NOMO-1 treated with dmso at 0.1 percent for 144 hours (cell line): ENCODE data around the gene CABCOCO1.

ENCODE experiments used
- DNase-seq: peaks from one replicate; lab custom pipeline; 2025; ENCODE audit not compliant: unreplicated experiment; lab: John Stamatoyannopoulos, UW

The CABCOCO1 gene

GRCh38 chr10:61784354-61785133 is 121.8 kb downstream of the CABCOCO1 start:
- no peak for DNase-seq

- DNase-seq: no peak
Measured at GRCh38 chr10:61785473-61786105, 122.9 kb downstream of the CABCOCO1 start.

DNA sequence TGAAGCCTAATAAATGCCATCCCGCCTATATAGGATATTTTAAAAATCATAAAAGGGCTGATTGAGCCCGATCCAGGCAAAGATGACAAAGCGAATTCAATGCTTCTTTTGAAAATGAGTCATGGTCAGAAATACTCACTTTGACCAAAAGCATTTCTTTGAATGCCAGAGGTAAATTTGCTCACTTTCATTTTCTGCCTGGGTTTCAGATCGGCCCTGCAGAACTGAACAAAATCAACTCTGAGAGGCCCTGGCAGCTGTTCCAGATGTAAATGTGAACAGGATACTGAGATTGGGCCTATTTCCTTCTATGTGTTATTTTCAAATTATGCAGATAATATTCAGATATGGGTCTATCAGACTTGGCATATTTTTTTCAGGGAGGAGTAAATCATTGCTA is 124.0 kb downstream of the CABCOCO1 start:
- no peak for DNase-seq

- DNase-seq: no peak
Measured at GRCh38 chr10:61787170-61787569, 124.4 kb downstream of the CABCOCO1 start.

GRCh38 chr10:61789031-61789430 is 126.3 kb downstream of the CABCOCO1 start:
- no peak for DNase-seq

- no peak for DNase-seq
Measured at GRCh38 chr10:61791216-61791615, 128.5 kb downstream of the CABCOCO1 start.

DNA sequence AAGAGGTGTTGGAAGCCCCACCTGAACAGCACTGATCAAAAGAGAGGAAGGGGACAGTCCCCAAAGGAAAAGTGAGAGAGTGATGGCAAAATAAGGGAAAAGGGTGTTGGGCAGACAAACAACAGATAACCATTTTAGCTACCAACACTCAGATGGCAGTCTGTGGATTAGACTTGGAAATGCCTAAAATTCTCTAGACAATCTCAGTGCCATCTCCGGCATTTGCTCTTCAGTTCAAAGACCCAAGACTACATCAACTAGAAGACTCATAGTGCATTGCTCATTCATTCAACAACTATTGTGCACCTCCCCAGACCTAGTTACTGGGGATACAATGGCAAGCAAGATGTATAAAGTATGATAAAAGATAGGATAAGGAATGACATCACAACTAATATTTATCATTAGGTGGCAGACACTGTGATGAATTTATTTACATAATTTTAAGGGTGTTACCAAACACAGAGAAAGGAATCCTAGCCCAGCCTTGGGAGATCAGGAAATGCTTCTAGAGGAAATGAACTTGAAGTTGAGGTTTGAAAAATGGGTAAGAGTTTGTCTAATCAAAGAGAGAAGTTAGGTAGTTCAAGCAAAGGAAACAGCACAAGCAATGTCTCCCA is 129.5 kb downstream of the CABCOCO1 start:
- no peak for DNase-seq

DNA sequence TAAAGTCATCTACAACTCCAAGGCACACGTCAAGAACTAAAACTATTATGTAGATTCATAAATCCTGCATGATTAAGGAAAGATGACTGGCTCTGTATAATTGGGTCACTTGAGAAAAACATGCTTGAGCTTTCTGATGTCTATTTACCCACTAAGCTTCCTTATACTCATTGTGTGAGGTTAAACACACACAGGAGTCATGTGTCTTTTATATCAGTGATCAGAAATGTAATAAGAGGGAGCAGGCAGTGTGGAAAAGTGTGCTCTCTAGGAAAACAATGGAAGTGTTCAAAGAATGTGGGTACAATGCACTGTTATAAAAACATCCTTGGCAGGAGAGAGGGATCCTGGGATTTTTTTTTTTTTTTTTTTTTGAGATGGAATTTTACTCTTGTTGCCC is 130.2 kb downstream of the CABCOCO1 start:
- no peak for DNase-seq

DNA sequence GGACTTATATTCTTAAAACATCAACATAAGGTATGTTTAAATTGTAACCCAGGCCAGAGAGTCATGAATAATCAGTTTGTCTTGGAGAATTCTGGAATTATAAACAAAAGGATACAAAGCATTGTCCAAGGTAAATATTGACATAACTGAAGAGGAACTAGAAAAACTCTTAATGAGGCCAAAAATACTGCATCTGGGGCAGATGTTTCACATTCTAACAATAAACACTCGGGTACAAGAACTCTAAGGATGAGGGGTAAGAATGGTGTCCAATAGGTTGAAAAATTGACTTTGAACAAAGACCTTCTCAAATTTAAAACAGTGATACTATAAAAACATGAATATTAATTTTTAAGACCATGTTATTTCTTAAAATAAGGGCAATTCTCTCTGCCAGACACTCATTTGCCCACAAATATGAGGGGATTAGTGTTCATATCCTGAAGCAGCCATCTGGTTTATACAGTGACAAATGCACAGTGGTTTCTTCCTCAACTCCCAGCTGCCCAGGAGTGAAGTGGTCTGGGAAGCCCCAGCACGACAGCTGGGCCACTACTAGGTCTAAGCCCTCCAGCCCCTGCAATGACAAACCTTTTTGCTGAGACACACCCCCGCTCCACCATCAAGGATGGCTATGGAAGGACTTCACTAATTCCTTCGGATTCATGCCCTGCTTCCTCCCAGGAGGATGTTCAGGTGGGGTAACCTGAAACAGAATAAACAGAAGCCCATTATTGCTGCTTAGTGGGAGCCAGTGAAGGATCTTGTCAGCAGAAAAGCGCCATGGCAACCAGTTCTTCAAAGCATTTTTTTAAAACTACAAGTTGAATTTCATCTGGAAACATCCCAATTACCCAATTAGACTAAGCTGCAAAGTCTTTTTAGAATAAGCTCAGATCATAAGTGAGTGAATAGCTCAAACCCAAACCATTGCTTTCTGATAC is 131.3 kb downstream of the CABCOCO1 start:
- DNase-seq: no peak

- DNase-seq: no peak
Measured at GRCh38 chr10:61795147-61795546, 132.4 kb downstream of the CABCOCO1 start.

DNA sequence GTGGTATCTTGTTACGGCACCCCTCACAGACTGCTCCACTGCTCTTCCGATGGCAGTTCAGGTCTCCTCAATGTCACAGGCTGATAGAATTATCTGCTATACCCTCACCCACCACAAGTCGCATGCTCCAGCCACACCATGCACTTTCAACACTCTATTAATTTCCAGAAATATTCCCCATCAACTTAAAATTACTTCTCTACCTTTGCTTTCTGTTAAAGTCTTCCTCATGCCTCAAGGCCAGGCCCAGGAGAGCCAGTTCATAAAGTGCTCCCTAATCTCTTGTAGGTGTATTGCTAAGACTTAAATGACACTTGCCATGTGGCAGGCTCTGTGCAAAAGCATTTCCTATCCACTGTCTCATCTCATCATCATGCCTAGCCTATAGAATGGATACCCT is 132.8 kb downstream of the CABCOCO1 start:
- DNase-seq: no peak

DNA sequence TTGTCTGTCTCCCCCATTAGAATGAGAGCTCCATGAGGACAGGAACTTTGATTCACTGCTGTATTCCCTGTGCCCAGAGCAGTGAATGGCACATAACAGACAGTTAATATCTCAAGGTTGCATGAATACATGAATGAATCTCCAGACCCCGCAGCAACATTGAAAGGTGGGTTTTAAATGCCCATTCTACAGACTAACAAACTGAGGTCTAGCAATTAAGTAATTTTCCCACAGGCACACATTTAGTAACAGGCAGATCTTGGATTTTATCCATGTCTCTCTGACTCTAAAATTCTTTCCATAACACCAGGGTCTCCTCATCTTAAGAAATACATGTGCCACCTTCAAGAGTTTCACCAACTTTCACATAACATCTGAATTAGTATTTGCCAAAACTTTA is 134.1 kb downstream of the CABCOCO1 start:
- DNase-seq: no peak

GRCh38 chr10:61797304-61798153 is 134.8 kb downstream of the CABCOCO1 start:
- no peak for DNase-seq

DNA sequence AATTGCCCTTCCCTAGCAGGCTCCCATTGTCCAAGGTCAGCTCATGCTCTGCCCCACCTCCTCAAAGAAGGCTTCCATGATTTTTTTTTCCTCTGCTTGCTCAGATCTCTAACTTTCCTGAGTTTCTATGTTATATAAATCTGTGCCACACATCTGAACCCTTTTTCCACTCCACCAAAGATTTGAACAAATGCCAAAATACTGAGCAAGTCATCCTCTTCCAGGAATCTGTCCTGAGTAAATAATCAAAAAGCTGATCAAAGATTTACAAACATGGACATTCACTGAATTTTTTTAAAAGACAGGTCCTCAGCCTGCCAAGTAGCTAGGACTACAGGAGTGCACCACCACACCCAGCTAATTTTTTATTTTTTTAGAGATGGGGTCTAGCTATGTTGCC is 136.0 kb downstream of the CABCOCO1 start:
- no peak for DNase-seq

DNA sequence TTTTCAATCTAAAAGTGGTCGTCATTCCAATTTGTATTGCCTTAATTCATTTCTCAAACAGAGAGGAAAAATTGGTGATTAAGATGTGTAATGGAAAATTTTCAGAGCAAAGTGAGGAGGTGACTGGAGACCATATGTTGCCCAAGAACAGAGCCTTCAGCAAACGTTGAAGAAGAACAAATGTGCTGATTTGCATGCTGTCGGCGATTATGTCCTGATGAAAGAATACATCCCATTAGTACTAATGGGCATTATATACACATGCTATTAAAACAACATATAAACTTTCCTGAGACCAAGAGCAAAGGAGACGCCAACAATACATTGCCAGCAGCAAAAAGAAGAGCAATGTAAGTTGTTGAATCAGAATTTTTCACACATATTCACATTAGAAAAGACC is 138.8 kb downstream of the CABCOCO1 start:
- DNase-seq: no peak

DNA sequence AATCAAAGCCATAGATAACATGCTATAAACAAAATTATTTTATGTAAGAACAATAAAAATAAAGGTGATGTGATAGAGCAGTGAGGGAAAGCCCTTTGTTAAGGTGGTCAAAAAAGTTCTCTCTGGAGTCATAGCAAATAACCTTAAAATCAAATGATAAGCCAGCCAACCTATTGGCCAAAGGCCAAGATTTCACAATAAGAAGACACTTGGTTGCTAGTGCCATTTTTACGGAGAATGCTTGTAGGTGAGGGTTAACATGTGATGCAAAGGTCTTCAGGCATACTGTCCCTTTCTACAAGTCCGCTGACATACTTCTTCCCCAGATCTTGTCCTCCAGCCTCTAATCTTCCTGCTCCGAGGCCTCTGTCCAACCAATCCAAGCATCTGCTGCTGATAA is 140.5 kb downstream of the CABCOCO1 start:
- no peak for DNase-seq

- DNase-seq: no peak
Measured at GRCh38 chr10:61804414-61804813, 141.7 kb downstream of the CABCOCO1 start.

DNA sequence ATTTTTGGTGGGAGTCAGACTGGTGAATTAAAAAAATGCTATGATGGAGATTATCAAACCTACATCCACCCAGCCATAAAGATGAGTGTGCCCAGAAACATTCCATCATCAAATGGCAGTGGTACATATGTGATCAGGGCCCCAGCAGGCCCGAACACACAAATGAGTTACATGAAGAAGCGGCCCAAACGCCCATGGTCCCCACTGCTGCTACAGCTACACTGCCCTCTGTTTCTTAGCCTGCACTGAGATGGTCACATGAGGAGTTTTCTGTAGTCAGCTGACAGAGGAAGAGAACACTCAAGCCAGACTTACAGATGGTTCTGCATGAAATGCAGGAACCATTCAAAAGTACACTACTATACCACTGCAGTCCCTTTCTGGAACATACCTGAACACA is 142.4 kb downstream of the CABCOCO1 start:
- no peak for DNase-seq

DNA sequence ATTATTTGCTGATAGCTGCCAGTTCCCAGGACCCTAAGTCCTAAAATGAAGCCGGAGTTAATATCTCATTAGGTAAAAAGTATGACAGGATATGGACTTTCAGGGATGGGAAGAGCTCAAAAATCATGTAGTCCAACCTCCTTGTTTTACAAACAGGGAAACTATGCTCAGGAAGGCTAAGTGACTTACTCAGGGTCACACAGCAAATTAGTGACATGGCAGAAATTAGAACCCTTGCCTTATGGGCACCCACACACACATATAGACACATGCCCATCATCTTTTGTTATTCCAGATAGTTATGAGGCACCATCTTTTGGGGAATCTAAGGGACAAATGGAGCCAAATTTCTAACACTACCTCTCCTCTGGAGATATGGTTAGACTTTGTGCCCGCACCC is 147.5 kb downstream of the CABCOCO1 start:
- no peak for DNase-seq

GRCh38 chr10:61812052-61812721 is 149.5 kb downstream of the CABCOCO1 start:
- no peak for DNase-seq
